HG02938 (cell line): ENCODE data around the gene UNC5C.

Source experiments
- ATAC-seq: cut with Tn5 transposase; IDR thresholded peaks from one replicate; pipeline ENCODE4 v1.9.1; 2021; ENCODE audit warnings: mild to moderate bottlenecking, moderate library complexity; ENCODE audit not compliant: unreplicated experiment

Gene UNC5C

DNA sequence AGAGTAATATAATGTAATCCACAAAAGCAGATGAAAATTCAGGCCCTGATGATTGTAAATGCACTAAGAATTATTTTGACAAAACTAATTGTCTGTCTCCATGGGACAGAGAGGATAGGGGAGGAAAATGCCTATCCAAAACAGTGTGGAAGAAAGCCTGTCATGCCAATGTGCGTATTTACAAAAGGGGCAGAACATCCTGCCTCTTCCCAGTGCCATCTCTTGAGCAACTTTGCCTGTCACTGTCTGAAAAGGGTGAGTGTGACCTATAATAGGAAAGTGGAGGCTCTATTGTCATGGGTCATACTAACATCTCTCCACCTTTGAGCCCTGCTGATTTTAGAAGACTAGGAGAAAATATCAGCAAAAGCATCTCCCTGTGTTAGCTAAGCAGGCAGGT lies 264.1 kb downstream of the UNC5C start:
- no peak for ATAC-seq

DNA sequence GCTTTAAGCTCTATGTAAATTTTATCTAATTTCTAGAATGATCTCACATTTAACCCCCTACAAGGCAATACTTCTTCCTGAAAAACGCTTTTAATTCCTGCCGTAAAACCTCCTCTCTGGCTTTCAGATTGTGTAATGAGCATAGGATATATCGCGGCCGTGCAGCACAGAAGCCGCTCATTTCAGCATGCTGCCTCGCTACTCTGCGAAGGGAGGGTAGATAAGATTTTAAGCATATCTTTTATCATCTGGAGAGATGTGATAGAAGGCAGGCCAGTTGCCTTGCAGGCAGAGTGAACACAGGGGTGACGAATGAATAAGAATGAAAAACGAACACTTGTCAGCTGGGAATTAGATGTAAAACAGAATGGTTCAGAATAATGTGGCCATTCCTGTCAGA lies 265.5 kb downstream of the UNC5C start:
- ATAC-seq = no peak

DNA sequence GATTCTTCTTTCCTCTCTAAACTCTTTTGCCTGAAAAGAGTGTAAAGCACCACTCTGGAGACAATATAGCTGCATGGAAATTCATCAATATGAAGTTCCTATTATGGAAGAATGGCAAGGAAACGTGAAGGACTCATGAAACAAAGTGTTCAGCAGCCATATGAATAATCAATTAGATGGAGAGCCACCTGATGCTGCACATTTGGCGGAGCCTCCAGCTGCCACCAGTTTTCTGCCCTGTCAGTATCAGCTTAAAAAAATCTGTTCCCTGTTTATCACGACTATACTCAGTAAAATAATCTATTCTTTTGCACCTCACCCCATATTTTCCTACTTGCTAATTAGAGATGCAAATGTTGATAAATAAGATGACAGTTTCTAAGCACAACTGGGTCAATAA lies 276.0 kb downstream of the UNC5C start:
- no peak for ATAC-seq

DNA sequence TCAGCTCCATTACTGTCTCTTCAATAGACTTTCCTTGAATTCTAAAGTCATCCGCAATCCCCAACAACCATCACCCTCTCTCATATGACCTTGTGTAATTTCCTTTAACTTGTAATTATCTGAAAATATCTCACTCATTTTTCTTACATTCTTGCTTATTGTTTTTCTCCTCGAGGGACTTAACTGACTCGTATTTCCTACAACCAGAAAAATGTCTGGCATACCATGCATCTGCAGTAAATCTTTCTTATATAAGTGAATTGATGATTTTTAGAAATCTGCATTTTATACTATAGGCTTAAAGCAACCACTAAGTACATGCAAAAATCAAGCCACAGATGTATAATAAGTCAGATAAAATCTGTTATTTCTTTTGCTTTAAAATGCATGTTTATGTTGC lies 276.7 kb downstream of the UNC5C start:
- no peak for ATAC-seq

DNA sequence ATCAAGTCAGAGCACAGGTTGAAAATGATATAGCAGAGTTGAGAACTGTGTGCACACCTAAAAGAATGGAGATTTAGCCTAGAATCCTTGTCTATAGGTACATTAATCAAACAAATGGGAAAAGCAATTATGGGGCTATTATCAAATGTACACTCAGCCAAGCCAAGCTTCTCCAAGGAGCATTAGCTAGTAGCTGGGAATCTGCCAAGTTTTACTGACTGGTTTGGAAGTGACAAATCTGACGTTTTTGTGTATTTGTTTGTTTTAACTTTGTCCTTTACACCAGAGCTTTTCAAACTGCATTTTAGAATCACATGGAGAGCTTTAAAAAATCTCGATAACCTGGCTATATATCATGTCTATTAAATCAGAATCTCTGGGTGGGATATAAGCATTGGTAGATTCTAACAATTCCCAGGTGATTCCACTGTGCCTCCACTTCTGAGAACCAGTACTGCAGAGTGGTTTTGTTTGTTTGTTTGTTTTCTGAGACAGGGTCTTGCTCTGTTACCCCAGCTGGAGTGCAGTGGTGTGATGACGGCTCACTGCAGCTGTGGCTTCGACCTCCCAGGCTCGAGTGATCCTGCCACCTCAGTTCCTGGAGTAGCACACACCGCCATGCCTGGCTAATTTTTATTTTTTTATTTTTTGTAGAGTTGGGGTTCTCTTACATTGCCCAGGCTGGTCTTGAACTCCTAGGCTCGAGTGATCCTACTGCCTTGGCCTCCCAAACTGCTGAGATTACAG lies 279.8 kb downstream of the UNC5C start:
- no peak for ATAC-seq

DNA sequence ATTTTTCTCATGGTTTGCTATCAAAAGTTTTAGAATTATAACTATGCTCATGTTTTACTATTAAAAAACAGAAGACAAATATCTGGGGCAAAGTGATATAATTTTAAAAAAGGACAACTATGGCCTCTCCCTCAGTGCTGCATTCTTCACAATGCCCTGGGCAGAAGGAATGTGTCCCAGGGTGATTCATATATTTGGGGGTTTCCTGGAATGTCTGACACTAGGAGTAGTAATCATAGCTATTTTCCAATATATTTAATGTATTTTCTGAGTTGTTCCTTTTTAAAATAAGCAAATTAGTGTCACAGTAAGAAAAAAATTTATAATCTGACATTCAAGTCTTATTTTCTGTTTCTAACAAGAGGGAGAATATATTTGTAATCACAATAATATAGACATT lies 281.7 kb downstream of the UNC5C start:
- no peak for ATAC-seq

DNA sequence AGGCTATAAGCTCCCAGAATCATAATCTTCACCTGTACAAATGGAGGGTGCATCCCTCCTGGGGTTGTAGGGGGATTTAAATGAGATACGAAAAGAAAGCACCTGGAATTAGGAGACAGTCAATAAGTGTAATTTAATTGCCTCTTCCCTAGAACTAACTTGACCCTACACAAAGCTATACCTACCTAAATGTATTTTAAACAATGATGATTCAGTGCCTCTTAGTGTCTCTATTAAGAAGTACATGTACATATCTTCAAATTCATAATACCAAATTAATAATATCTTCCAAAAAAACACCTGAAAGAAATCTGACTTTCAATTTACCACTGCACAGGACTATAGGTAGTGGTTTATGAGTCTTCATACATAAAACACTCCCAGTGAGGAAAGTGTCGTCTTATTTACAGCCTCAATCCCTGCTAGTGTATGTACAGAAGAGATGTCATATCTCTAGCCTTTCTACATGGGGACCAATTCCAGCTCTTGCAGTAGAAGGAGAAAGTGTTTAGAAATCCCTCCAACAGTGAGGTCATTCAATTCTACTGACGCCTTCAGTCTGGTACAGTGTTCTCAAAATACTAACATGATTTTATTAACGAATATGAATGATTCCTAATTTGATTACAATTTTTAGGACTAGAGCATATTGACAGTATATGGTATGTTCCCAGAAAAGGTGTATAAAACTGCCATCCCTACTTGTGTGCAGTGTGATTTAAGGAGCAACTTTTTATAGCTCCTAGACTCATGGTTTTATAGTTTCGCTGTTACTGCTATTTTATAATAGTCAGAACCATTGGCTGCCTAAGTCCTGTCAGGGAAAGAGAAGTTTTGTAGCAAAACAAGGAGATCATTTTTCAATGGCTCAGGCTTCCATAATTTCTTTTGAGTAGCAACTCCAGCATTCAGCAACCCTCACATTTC lies 282.7 kb downstream of the UNC5C start:
- no peak for ATAC-seq

DNA sequence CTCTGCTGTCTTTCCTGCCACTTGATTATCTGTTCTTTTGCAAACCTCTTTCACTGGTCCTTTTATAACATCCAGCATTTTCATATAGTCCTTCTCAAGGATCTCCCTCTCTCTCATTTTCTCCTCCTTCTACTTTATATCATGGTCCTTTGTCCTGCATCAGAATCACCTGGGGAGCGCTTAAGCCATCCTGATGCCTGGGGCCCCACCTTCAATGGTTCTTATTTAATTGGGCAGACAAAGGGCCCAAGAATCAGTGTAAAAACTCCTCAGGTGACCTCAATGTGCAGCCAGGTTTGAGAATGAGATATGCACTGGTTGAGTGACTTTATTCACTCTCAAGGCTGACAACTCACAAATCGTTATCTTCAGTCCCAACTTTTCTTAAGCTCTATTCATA lies 283.9 kb downstream of the UNC5C start:
- ATAC-seq = no peak

DNA sequence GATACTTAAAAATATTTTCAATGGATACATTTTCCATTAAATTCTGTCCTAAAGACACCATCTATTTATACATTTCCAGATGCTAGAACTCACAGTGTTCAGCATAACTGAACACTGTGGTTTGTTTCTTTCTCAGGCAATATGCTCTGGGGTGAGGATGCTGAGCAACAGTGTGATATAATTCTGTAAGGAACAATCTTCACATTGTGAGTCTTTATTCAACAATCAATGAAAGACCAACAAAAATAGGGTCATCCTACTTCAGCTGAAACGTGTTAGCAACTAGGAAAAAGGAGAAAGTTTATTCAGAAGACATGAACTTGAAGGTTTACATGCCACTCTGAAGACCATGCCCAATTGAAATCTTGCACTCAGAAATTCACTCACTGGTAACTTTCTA lies 284.8 kb downstream of the UNC5C start:
- no peak for ATAC-seq

DNA sequence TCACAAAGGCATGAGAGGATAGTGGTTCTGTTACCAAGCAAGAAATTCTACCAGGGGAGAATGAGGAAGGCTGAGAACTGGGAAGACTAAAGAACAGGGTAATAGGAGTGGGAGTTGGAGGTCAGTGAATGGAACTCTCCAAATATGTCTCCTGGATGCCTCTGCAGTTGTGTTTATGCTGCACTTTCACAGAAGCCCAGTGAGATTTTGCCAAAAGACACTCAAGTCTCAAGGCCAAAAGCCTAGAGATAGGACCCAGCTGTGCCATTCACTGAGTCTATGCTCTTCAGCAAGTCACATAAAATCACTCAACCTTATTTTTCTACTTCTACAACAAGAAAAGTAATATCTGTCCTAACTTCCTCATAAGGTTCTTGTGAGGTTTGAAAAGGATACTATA lies 285.4 kb downstream of the UNC5C start:
- no peak for ATAC-seq

DNA sequence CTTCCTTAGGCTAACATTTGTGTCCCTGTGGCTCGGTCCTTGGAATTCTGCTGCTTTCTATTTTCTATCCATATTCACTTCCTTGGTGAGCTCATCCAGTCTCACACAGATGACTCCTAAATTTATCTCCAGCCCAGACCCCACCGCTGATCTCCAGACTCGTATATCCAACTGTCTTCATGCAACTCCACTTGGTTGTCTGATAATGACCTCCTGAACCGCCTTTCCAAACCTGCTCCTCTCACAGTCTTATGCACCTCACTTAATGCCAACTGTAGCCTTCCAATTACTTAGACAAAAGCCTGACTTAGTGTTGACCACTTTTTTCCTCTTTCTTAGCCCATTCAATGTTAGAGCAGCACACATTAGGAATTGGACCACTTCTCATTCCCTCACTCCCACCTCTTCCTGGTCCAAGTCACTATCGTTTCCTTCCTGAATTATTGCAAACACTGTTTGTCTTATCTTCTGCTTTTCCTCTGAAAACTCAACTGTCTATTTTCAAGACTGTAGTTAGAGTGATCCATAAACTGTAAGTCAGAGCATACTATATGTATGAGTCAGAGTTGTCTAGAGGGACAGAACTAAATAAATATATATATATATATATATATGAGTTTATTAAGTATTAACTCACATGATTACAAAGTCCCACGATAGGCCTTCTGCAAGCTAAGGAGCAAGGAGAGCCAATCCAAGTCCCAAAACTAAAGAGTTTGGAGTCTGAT lies 292.5 kb downstream of the UNC5C start:
- no peak for ATAC-seq

DNA sequence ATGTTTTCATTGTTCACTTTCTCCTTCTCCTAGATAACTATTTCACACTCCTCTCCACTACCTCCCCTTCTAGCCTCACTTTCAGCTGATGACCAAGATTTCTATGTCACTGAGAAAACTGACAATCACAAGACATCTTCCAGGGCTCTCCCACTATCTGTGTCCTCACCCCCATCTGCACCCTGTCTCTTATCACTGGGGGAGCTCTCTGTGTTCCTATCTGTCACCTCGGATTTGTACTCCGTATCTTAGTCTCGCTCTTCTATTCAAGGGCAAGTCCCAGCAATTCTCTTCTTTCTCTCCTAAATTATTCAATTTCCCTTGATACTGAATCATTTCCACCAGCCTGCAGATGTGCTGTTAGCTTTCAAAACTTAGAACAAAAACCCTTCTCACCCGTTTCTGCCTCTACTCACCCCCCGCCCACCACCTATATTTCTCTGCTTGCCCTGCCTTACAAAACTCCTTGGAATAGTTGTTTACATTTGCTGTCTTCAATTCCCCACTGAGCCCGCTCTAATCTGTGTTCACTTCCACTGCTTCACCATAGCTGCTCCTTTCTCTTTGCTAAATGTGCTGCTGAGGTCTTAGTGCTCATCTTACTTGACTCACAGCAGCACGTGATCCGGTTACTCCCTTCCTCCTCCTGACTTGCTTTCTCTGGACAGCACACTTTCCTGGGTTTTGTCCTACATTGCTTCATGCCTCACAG lies 293.2 kb downstream of the UNC5C start:
- no peak for ATAC-seq

DNA sequence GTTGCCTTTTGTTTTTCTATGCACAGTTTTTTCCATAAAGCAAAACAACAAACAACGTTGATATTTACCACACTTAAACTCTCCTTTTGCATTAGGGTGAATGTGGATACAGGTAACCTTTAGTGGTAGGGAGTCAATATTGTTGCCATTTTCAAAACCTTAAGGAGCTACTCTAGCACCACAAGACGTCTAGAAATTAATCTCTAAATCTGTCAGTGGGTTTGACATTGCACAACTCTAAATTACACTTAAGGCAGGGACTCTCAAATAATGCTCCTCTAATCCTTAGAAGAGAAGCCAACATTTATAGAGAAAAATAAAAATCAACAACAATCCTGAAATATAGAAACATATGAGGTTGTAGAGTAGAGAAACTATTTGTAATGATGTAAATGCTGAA lies 297.2 kb downstream of the UNC5C start:
- no peak for ATAC-seq

DNA sequence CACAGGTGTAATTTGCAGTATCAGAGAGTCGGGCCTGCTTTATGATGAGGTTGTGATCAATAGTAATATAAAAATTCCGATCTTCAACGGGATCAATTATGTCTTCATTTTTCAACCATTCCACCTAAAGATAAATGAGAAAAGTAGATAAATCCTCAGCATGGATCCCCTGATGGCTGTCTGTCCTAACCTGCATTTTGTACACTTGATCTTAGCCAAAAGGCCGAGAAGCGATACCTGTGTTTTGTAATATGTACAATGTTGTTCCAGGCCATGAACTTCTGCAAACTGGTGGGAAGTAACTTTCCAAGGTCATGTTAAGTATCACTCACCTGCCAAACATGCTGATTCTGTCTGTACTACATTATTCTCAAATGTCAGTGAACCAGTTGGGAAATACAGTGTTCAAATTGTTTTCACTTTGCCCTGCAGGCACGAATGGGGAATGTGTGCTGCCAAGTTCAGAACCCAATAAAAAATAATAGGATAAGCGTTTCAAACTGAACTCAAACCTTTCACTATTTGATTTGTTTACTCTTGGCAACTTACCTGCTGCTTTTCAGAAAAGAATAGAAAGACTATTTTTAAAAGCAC lies 298.1 kb downstream of the UNC5C start:
- no peak for ATAC-seq

DNA sequence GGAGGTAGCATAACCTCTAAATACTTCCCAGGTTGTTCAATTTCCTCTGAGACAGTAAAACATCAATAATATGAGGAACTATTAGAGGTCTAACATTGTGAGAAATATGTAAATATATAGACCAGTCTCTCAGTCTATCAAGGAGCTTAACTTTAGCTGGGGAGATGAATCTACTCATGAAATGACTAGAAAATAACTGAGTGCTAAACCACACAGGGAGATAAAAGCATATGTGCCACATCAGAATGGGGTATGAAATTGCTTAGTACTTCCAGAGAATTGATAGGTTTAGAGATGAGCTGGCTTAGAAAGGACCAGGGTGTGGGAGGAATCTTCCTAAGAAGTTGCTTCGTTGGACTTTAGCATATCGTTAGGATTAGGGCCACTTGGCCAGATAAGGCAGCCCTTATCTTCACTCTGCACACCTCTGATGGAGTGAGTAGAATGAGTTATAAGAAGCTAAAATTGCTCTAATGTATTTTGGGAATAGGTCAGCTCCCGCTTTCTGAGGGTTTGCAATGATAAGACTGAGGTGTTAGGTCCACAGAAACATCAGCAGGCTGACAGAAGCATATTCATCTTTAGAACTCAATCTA lies 299.2 kb downstream of the UNC5C start:
- no peak for ATAC-seq

DNA sequence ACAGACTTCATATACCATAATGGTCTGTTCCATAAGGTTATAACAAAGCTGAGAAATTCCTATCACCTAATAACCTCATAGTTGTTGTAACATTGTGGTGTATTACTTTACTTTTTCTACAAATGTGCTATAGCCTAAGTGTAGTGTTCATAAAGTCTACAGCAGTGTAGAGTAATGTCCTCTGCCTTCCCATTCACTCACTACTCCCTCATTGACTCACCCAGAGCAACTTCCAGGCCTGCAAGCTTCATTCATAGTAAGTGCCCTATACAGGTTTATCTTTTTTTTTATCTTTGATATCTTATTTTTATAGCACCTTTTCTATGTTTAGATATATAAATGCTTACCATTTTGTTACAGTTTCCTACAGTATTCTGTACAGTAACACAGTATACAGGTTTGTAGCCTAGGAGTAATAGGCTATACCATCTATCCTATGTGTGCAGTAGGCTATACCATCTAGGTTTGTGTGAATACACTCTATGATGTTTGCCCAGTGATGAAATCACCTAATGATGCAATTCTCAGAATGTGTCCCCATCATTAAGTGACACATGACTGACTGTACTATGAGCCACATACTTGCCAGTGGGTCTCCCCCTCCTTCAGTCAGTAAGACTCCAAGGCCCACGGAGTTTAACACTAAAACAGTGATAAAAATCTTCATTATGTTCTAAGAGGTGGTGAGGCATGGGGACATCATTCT lies 299.9 kb downstream of the UNC5C start:
- no peak for ATAC-seq

DNA sequence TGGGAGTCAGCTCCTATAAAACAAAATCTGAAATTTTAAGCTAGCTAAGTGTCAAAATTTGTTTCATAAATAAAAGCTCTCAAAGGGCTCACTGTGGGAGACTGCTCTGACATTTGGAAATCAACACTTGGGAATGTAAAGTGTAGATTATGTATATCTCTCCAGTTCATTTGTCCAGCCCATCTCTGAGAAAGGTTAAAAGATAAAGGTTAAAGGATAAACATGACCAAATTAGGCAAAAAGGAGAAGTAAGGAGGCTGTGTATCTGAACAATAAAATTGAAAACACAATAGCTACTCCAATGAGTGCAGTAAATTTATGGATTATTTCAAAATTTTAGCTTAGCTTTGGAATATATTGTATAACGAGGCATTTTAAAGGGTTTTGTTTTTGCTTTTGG lies 304.9 kb downstream of the UNC5C start:
- ATAC-seq = no peak

DNA sequence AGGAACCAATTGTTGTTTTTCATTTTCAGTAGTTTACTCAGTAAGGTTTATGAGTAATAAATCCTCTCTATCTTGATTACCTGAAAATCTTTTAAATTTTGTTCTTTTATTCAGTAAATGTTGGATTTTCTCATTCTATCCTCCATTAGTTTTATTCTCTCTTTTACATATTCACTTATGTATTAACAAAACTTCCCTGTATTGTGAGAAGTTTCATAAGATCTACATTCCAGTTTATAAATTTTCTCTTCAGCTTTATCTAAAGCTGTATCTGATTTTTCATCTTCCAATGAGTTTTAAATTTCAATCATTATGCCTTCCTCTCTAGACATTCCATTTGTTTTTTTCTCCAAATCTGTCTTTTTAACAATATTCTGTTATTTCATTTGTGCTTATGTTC lies 310.2 kb downstream of the UNC5C start:
- no peak for ATAC-seq

DNA sequence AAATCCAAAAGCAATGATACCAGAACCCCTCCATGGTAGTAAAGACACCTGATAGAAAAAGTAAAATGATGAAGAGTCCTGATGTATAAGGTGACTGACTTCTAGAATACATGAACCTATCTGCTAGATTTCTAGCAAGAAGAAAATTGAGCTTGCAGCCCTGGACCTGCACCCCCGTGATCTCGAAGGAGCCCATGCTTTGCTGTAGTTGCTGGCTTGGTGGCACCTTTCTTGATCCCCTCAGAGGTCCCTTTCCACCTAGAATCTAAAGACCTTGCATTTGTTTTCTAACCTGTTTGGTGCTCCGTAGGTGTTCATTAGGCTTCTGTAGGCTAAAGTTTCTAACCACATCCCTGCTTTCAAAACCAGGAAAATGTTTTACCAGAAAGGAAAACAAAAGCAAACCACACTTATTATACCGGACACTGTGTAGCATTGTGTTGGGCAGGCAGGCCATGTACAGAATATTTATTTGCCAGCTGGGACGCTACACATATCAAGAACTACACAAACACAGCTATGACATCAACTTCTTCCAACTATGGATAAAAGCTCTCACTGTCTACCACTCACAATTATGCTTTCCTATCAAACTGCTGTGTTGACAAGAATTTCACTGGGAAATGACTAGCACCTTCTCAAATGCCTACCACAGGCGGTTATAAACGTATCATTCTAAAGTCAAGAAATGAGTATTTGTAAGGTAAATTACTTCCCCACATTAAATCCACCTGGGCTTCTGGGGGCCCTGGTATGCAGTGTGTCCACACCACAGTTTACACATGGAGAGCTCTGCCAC lies 316.2 kb downstream of the UNC5C start:
- no peak for ATAC-seq
